Hepatocyte (in vitro differentiated cells): Measurements from ENCODE around the gene TRAPPC6A.

Experiments used
- EZH2 ChIP-seq: fragments of 200-600 bp; sonication (generic); IDR thresholded peaks from 2 replicates; pipeline ENCODE4 v1.6.1; 2016; ENCODE audit warnings: antibody characterized with exemption, mild to moderate bottlenecking, borderline replicate concordance
- EZH2phosphoT487 ChIP-seq: fragments of 200-600 bp; sonication (generic); IDR thresholded peaks from one replicate; pipeline ENCODE4 v1.6.1; 2018; ENCODE audit warnings: antibody characterized with exemption, mild to moderate bottlenecking, low read depth, moderate library complexity; ENCODE audit not compliant: unreplicated experiment, severe bottlenecking
- TF ChIP-seq, protein P1 (sequence below): fragments of 200-600 bp; sonication (generic); IDR thresholded peaks from 2 replicates; pipeline ENCODE4 v1.5.1; 2016; ENCODE audit warnings: antibody characterized with exemption, mild to moderate bottlenecking; ENCODE audit not compliant: poor library complexity

DNA sequence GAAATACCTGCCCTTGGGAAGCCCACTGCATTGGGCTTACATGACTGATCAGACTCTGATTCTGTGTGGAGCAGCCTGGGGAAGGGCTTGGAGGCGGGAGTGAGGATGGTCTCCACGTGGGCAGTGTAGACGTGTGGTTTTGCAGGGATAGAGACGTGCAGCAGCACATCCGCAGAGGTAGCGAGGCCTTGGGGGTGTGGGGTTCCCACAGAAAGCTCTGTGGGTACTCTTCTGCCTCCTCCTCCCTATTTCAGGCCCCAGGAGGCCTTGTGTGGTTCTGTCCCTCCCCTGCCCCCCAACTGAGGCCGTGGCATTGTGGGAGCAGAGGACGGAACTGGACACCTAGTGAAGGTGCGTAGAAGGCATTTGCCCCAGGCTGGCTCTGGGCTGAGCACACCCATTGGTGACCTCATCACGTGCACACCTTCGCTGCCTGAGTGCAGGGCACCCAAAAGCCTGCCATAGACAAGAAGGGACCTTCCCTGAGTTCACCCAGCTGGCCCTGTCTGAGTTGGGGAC is 56.2 kb downstream of the TRAPPC6A start:
- TF ChIP-seq, protein P1, sequence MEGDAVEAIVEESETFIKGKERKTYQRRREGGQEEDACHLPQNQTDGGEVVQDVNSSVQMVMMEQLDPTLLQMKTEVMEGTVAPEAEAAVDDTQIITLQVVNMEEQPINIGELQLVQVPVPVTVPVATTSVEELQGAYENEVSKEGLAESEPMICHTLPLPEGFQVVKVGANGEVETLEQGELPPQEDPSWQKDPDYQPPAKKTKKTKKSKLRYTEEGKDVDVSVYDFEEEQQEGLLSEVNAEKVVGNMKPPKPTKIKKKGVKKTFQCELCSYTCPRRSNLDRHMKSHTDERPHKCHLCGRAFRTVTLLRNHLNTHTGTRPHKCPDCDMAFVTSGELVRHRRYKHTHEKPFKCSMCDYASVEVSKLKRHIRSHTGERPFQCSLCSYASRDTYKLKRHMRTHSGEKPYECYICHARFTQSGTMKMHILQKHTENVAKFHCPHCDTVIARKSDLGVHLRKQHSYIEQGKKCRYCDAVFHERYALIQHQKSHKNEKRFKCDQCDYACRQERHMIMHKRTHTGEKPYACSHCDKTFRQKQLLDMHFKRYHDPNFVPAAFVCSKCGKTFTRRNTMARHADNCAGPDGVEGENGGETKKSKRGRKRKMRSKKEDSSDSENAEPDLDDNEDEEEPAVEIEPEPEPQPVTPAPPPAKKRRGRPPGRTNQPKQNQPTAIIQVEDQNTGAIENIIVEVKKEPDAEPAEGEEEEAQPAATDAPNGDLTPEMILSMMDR = no peak
- TF ChIP-seq EZH2 (no peak), EZH2phosphoT487 (no peak)
